Stomach (tissue), 9 donors: ENCODE data around the gene AMPH. TPM values are rescaled to one million over a fixed set of nuclear protein-coding genes. Genes with fewer than 3 reads are reported as not detected.

ENCODE experiments used
- DNase-seq, 2 donors: peaks; one replicate each; pipeline versions ENCODE4 v3.0.0 to v3.0.0-alpha.2; 2013 to 2019
- H3K27ac ChIP-seq, 5 donors: fragments of 200-600 bp in 4 of 5; sonication (generic) in 4 of 5; one replicate each; pipeline ENCODE4 v1.5.1; 2013 to 2019; ENCODE audit warnings: mild to moderate bottlenecking in 1 of 5, moderate library complexity in 1 of 5
- H3K27me3 ChIP-seq, 3 donors: fragments of 200-600 bp; sonication (generic); one replicate each; pipeline ENCODE4 v1.5.1; 2017 to 2019; ENCODE audit warnings: mixed run types in 1 of 3
- H3K36me3 ChIP-seq, 4 donors: fragments of 200-600 bp; sonication (generic); 1 replicate in 3 of 4; 2 replicates in 1 of 4; pipeline ENCODE4 v1.5.1; 2016 to 2019
- H3K4me1 ChIP-seq, 4 donors: fragments of 200-600 bp; sonication (generic); one replicate each; pipeline ENCODE4 v1.5.1; 2016 to 2019
- H3K4me3 ChIP-seq, 4 donors: fragments of 200-600 bp; sonication (generic) in 3 of 4; one replicate each; pipeline ENCODE4 v1.5.1; 2016 to 2019; ENCODE audit warnings: mild to moderate bottlenecking in 1 of 4
- H3K9me3 ChIP-seq, 4 donors: fragments of 200-600 bp; sonication (generic); one replicate each; pipeline ENCODE4 v1.5.1; 2016 to 2019
- CTCF ChIP-seq, 7 experiments: fragments of 450-650 bp in 4 of 7; fragments of 200-600 bp in 3 of 7; sonication (generic) in 3 of 7; IDR thresholded peaks; one replicate each; pipeline ENCODE4 v1.5.1; 2016 to 2019; ENCODE audit warnings: antibody characterized with exemption in 7 of 7, control low read depth in 2 of 7, mild to moderate bottlenecking in 1 of 7
- EP300 ChIP-seq: sonication (generic); formaldehyde crosslinking; IDR thresholded peaks from one replicate; pipeline ENCODE4 v1.6.1; 2017; ENCODE audit warnings: antibody characterized with exemption
- POLR2A ChIP-seq, 4 donors: fragments of 450-650 bp; IDR thresholded peaks; one replicate each; pipeline ENCODE4 v1.6.1; 2016; ENCODE audit warnings: antibody characterized with exemption in 4 of 4, control low read depth in 2 of 4, mild to moderate bottlenecking in 1 of 4, moderate library complexity in 1 of 4
- POLR2AphosphoS5 ChIP-seq, 3 donors: sonication (generic); formaldehyde crosslinking; IDR thresholded peaks; one replicate each; pipeline ENCODE4 v1.6.1; 2016; ENCODE audit warnings: antibody characterized with exemption in 3 of 3
- WGBS, 5 donors: extraction: QIAGEN DNeasy Blood & Tissue Kit in 3 of 5; methylation state at CpG; one replicate each; pipeline versions ENCODE4 v1.1.5 to v1.1.7; 2013 to 2018; 5-methylcytosine and 5-hydroxymethylcytosine counted together
- intact Hi-C: fragments of 100-400 bp; cut with DNase I; formaldehyde crosslinking; loops from one replicate; pipeline ENCODE4 v1.15.1; 2023; ENCODE audit warnings: low total_unique reads
- polyA plus RNA-seq, 3 donors: library from polyadenylated mRNA; stranded (reverse); fragments of 200-250 nt; gene quantifications; one replicate each; pipeline ENCODE4 v1.2.3, GENCODE V29; 2013
- total RNA-seq, 5 donors: library from RNA; depleted of rRNA; stranded (reverse); fragments of >200 nt; gene quantifications; one replicate each; pipeline versions ENCODE4 v1.1.0 to v1.2.3, GENCODE V29; 2014 to 2016
- donor health status: healthy with polysubstance abuse.
- donor health status: Bipolar disorder and iron deficiency.
- donor health status: healthy.

AMPH gene
- total and polyA plus RNA-seq, 8 donors = 0.80 to 13.0 (median 4.6) TPM; not detected in 1

GRCh38 chr7:38453168-38453567, 178.0 kb downstream of the AMPH start:
- peaks cover 0 to 4% (median 0%) of the 10 kb centered on the region in 4 donors for H3K9me3 ChIP-seq
- intact Hi-C loops = no loop called here
- no peak overlapping the region for H3K27ac ChIP-seq
- TF ChIP-seq EP300 (no peak), POLR2AphosphoS5 (IDR thresholded peaks at IDR 0.05) (no peak), POLR2A (IDR thresholded peaks at IDR 0.05) (no peak), CTCF (IDR thresholded peaks at IDR 0.05) (no peak)
- no peaks in the 10 kb centered on the region for H3K27me3 ChIP-seq
- peaks cover 0 to 15% (median 4%) of the 10 kb centered on the region in 4 donors for H3K4me1 ChIP-seq
- peak in 1 of 2 donors; percentile 41 for DNase-seq
- no peaks in the 10 kb centered on the region for H3K36me3 ChIP-seq
- WGBS, 5 donors = 38 to 49% (median 40%) methylated on average over 3 of the region's 3 CpGs
- no peak overlapping the region for H3K4me3 ChIP-seq

GRCh38 chr7:38452681-38453108, 178.5 kb downstream of the AMPH start:
- no peaks in the 10 kb centered on the region for H3K36me3 ChIP-seq
- H3K27me3 ChIP-seq = no peaks in the 10 kb centered on the region
- WGBS, 5 donors = 42 to 82% (median 63%) methylated on average over 1 of the region's 1 CpG
- no peak overlapping the region for H3K27ac ChIP-seq
- H3K4me3 ChIP-seq = no peak overlapping the region
- intact Hi-C loops = no loop called here
- TF ChIP-seq CTCF (IDR thresholded peaks at IDR 0.05) = no peak
- TF ChIP-seq POLR2AphosphoS5 (IDR thresholded peaks at IDR 0.05) = no peak
- no peak for TF ChIP-seq POLR2A (IDR thresholded peaks at IDR 0.05)
- no peak for TF ChIP-seq EP300
- peaks cover 0 to 4% (median 0%) of the 10 kb centered on the region in 4 donors for H3K9me3 ChIP-seq
- H3K4me1 ChIP-seq = peaks cover 0 to 15% (median 4%) of the 10 kb centered on the region in 4 donors
- peak in 1 of 2 donors; percentile 58 for DNase-seq

- H3K4me3 ChIP-seq = no peak overlapping the region
- no peak overlapping the region for H3K27ac ChIP-seq
- H3K27me3 ChIP-seq = no peaks in the 10 kb centered on the region
- H3K4me1 ChIP-seq = peaks cover 0 to 15% (median 4%) of the 10 kb centered on the region in 4 donors
- intact Hi-C loops = no loop called here
- TF ChIP-seq POLR2A (IDR thresholded peaks at IDR 0.05) (no peak), POLR2AphosphoS5 (IDR thresholded peaks at IDR 0.05) (no peak), CTCF (IDR thresholded peaks at IDR 0.05) (no peak), EP300 (no peak)
- peaks cover 0 to 4% (median 0%) of the 10 kb centered on the region in 4 donors for H3K9me3 ChIP-seq
- H3K36me3 ChIP-seq = no peaks in the 10 kb centered on the region
- peak in 1 of 2 donors; percentile 35 for DNase-seq
- 3 to 14% (median 8%) methylated on average over 2 of the region's 2 CpGs for WGBS, 5 donors
Observed at GRCh38 chr7:38451840-38452239, 179.3 kb downstream of the AMPH start.

GRCh38 chr7:38448584-38449234, 182.5 kb downstream of the AMPH start:
- intact Hi-C loops = no loop called here
- Histone ChIP-seq H3K4me1 (peaks cover 0 to 15% (median 4%) of the 10 kb centered on the region in 4 donors), H3K9me3 (no peaks in the 10 kb centered on the region), H3K27me3 (no peaks in the 10 kb centered on the region), H3K27ac (no peak overlapping the region), H3K36me3 (no peaks in the 10 kb centered on the region), H3K4me3 (no peak overlapping the region)
- DNase-seq = no peak
- WGBS, 5 donors = 70 to 80% (median 76%) methylated on average over 5 of the region's 5 CpGs
- TF ChIP-seq POLR2AphosphoS5 (IDR thresholded peaks at IDR 0.05) = no peak
- no peak for TF ChIP-seq CTCF (IDR thresholded peaks at IDR 0.05)
- TF ChIP-seq EP300 = no peak
- no peak for TF ChIP-seq POLR2A (IDR thresholded peaks at IDR 0.05)
